Astrocyte of the cerebellum (primary cell): Measurements from ENCODE around the gene MYO3B.

ENCODE experiments used
- DNase-seq: peaks from one replicate; pipeline ENCODE4 v3.0.0-alpha.2; 2011; ENCODE audit warnings: low read depth
- H3K4me3 ChIP-seq: 2 replicates; pipeline ENCODE4 v1.5.1; 2011; ENCODE audit warnings: mild to moderate bottlenecking, low read depth, low read length, moderate library complexity
- in situ Hi-C: cut with HindIII; loops from 2 replicates; pipeline ENCODE4 v1.10.0; 2017; ENCODE audit warnings: low sequenced_read_pairs
- TF ChIP-seq, protein P1 (sequence below): IDR thresholded peaks from 2 replicates; pipeline ENCODE4 v1.5.1; 2012; ENCODE audit warnings: low read length, low read depth, moderate library complexity, mild to moderate bottlenecking; ENCODE audit errors: missing control alignments

The MYO3B gene

DNA sequence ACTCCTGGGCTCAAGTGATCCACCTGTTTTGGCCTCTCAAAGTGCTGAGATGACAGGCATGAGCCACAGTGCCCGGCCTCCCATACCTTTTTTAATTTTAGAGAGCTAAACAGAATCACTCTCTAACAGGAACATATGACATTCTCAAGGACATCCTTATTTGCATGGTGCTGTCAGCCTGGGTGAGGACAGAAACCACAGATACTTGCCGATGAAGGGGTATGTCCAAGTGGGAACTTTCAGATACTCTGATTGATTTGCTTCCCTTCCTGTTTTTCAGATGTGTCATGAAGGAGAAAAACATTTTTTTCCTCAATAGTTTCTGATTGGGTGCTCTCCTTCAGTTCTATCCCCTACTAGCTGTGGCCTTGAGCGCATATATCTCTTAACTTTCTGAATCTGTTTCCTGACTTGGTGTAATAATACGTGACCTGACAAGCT, 49.6 kb downstream of the MYO3B start:
- no peak for DNase-seq
- in situ Hi-C loops, result no loop called here
- no peak overlapping the region for H3K4me3 ChIP-seq
- TF ChIP-seq, protein P1, sequence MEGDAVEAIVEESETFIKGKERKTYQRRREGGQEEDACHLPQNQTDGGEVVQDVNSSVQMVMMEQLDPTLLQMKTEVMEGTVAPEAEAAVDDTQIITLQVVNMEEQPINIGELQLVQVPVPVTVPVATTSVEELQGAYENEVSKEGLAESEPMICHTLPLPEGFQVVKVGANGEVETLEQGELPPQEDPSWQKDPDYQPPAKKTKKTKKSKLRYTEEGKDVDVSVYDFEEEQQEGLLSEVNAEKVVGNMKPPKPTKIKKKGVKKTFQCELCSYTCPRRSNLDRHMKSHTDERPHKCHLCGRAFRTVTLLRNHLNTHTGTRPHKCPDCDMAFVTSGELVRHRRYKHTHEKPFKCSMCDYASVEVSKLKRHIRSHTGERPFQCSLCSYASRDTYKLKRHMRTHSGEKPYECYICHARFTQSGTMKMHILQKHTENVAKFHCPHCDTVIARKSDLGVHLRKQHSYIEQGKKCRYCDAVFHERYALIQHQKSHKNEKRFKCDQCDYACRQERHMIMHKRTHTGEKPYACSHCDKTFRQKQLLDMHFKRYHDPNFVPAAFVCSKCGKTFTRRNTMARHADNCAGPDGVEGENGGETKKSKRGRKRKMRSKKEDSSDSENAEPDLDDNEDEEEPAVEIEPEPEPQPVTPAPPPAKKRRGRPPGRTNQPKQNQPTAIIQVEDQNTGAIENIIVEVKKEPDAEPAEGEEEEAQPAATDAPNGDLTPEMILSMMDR, result no peak

GRCh38 chr2:170227951-170228350, 50.0 kb downstream of the MYO3B start:
- in situ Hi-C loops, result no loop called here
- TF ChIP-seq, protein P1, result no peak
- no peak for DNase-seq
- H3K4me3 ChIP-seq, result no peak overlapping the region

DNA sequence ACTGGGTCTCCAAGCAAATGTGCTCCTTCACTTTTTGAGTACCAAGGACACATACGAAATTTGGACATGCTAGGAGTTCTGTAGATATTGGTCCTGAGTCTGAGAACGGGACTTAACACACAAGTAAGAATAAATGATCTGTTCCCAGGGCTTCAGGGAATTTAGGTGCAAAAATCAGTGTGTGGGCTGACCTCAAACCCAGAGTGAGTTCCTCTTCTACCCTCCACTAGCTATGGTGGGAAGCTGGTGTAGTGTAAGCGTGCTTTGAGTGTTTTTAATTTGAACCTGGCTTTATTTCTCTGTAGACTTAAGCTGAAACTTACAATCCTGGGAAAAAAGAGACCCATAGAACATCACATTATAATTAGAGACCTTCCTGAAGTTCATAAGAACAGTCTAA, 50.5 kb downstream of the MYO3B start:
- no peak for DNase-seq
- H3K4me3 ChIP-seq, result no peak overlapping the region
- TF ChIP-seq, protein P1, result no peak
- in situ Hi-C loops, result no loop called here

DNA sequence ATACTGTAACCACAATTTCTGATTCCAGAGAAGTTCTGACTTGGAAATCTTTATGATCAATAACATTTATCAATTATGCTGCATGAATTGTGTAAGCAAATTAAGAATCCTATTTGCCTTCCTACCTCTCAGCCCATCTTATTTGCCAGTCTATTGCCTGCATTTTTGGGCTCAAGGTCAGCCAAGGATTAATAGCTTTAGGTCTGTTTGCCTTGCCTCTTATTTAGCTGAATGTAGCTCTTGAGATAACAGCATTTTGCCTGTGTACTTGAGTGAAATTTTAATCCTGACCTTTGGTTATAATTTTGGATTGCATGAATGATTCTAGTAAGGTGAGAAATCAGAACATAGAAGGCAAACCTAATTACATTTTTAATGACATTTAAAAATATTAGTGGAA, 51.2 kb downstream of the MYO3B start:
- no peak overlapping the region for H3K4me3 ChIP-seq
- TF ChIP-seq, protein P1, result no peak
- in situ Hi-C loops, result no loop called here
- DNase-seq, result no peak

DNA sequence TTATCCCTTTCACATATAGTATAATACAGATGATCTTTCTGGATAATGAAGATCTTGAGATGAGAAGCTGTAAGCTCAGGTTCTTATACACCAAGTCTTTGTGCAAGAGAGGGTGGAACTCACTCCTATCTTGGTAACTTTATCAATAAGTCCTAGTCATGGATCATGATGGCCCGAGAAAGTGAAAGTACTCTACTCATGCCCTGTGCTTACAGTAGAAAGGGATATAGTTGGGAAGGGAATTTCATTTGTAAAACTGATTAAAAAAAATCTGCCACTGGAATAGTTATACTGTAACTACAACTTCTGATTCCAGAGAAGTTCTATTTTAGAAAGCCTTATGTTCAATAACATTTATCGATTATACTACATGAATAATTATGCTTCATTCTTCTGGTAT, 51.8 kb downstream of the MYO3B start:
- TF ChIP-seq, protein P1, result no peak
- DNase-seq, result no peak
- H3K4me3 ChIP-seq, result no peak overlapping the region
- in situ Hi-C loops, result no loop called here

DNA sequence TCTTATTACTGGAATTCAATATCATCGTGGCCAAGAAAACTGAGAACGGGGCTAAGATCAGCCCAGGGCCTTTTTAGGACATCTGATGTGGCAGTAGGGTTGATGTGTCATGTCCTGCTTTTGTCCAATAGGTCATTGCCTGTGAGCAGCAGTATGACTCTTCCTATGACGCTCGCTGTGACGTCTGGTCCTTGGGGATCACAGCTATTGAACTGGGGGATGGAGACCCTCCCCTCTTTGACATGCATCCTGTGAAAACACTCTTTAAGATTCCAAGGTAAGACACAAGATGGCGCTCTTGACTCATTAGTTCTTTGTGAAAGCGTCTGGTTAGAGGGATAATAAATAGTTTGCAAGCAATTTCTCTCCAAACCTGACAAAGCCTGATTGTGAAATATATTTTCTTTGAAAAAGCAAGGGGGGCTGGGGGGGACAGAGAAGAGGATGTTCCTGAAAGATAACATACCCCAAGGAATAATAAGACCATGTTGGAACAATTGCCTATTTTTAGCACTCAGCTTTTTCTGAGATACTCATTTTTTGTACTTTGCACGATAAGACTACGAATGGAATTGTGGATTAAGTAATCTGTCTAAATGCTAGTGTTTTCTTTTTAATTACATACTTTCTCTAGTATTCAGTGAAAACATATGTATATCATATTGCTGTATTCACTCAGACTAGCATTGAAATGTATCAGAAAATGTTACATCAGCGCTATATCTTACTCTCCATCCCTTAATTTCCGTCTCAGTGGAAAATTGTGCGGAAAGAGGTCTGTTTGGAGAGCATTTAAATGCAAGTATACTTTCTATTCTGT, 58.1 kb downstream of the MYO3B start:
- TF ChIP-seq, protein P1, result peak; percentile 54
- H3K4me3 ChIP-seq, result no peak overlapping the region
- peak; percentile 38 for DNase-seq
- in situ Hi-C loops, result no loop called here
